OCI-LY7 (cell line): ENCODE measurements around the gene GOLT1A.
"Not testable (repeated sequence)": the region's sequence is repeated elsewhere in the genome, so short reads cannot be mapped to it uniquely, and the experiment has no call there.

Source experiments
- EZH2phosphoT487 ChIP-seq: fragments of 200-600 bp; sonication (generic); IDR thresholded peaks from 2 replicates; pipeline ENCODE4 v1.6.1; 2018; ENCODE audit warnings: low read depth, borderline replicate concordance, mild to moderate bottlenecking, mixed run types, antibody characterized with exemption, low read length, moderate library complexity, mixed read lengths
- TF ChIP-seq, protein P1 (sequence below): fragments of 200-600 bp; sonication (generic); conservative IDR thresholded peaks from 2 replicates; pipeline ENCODE4 v1.5.1; 2014; ENCODE audit warnings: mild to moderate bottlenecking, antibody characterized with exemption, low read length, moderate library complexity, mixed read lengths

GRCh38 chr1:204238520-204238919 is 24.7 kb upstream of the GOLT1A start:
- TF ChIP-seq EZH2phosphoT487, result not testable (repeated sequence)
- TF ChIP-seq, protein P1, sequence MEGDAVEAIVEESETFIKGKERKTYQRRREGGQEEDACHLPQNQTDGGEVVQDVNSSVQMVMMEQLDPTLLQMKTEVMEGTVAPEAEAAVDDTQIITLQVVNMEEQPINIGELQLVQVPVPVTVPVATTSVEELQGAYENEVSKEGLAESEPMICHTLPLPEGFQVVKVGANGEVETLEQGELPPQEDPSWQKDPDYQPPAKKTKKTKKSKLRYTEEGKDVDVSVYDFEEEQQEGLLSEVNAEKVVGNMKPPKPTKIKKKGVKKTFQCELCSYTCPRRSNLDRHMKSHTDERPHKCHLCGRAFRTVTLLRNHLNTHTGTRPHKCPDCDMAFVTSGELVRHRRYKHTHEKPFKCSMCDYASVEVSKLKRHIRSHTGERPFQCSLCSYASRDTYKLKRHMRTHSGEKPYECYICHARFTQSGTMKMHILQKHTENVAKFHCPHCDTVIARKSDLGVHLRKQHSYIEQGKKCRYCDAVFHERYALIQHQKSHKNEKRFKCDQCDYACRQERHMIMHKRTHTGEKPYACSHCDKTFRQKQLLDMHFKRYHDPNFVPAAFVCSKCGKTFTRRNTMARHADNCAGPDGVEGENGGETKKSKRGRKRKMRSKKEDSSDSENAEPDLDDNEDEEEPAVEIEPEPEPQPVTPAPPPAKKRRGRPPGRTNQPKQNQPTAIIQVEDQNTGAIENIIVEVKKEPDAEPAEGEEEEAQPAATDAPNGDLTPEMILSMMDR, result not testable (repeated sequence)
